H1 (cell line): Measurements from ENCODE around the gene RYR3.

Experiments
- ASH2L ChIP-seq: fragments of 200-600, 300-600 bp; sonication (generic); IDR thresholded peaks from one replicate; pipeline ENCODE4 v1.7.1; 2017; ENCODE audit warnings: low read length
- ATF3 ChIP-seq: IDR thresholded peaks from 2 replicates; pipeline ENCODE4 v1.6.1; 2011; ENCODE audit warnings: low read depth, mild to moderate bottlenecking, low read length; ENCODE audit not compliant: insufficient read depth
- CTCF ChIP-seq, 3 experiments: IDR thresholded peaks; 1 replicate in 2 of 3; 2 replicates in 1 of 3; pipeline versions ENCODE4 v1.5.1 to v1.6.1; 2011; ENCODE audit warnings: low read length in 3 of 3, mild to moderate bottlenecking in 3 of 3, inconsistent platforms in 2 of 3, low read depth in 1 of 3, moderate library complexity in 1 of 3; ENCODE audit not compliant: insufficient read depth in 1 of 3; ENCODE audit errors: control extremely low read depth in 1 of 3
- GABPA ChIP-seq: IDR thresholded peaks from 2 replicates; pipeline ENCODE4 v1.6.1; 2011; ENCODE audit warnings: mild to moderate bottlenecking, low read length, moderate library complexity, borderline replicate concordance; ENCODE audit not compliant: insufficient read depth
- KDM5A ChIP-seq: fragments of 200-600 bp; IDR thresholded peaks from 2 replicates; pipeline ENCODE4 v1.7.1; 2012; ENCODE audit warnings: mild to moderate bottlenecking, low read length, inconsistent platforms, mixed read lengths
- MAX ChIP-seq: IDR thresholded peaks from 2 replicates; pipeline ENCODE4 v1.6.1; 2012; ENCODE audit warnings: inconsistent platforms
- POLR2A ChIP-seq, 2 experiments: IDR thresholded peaks; 1 replicate in 1 of 2; 2 replicates in 1 of 2; pipeline ENCODE4 v1.6.1; 2011; ENCODE audit warnings: low read depth in 2 of 2, low read length in 2 of 2, mild to moderate bottlenecking in 2 of 2; ENCODE audit errors: control extremely low read depth in 1 of 2
- POLR2AphosphoS5 ChIP-seq: IDR thresholded peaks from 2 replicates; pipeline ENCODE4 v1.6.1; 2011; ENCODE audit warnings: low read depth, low read length
- RFX5 ChIP-seq: IDR thresholded peaks from 2 replicates; pipeline ENCODE4 v1.6.1; 2011; ENCODE audit warnings: low read depth, low read length, improper control_type of control experiment, borderline replicate concordance
- USF2 ChIP-seq: IDR thresholded peaks from 2 replicates; pipeline ENCODE4 v1.6.1; 2011; ENCODE audit warnings: low read length, improper control_type of control experiment

GRCh38 chr15:33317896-33318295 is 7.1 kb downstream of the RYR3 start:
- no peak for TF ChIP-seq POLR2AphosphoS5
- no peak for TF ChIP-seq CTCF (IDR thresholded peaks at IDR 0.05; ENCODE audit: control extremely low read depth in 1 of 3, insufficient read depth in 1 of 3, low read depth in 1 of 3, low read length in 3 of 3)
- no peak for TF ChIP-seq MAX
- TF ChIP-seq USF2, result no peak
- no peak for TF ChIP-seq RFX5
- TF ChIP-seq POLR2A (IDR thresholded peaks at IDR 0.05; ENCODE audit: control extremely low read depth in 1 of 2, low read depth in 2 of 2, low read length in 2 of 2), result no peak
- TF ChIP-seq GABPA, result no peak
- no peak for TF ChIP-seq ATF3
- TF ChIP-seq ASH2L, result no peak
- no peak for TF ChIP-seq KDM5A
